ENCODE data around the gene PLXNB3.

Gene PLXNB3

GRCh38 chrX:153770601-153771414 lies 6.8 kb downstream of the PLXNB3 start:
- no peak for TF ChIP-seq POLR2A (IDR thresholded peaks at IDR 0.05; ENCODE audit: low read depth, low read length)
- FAIRE-seq: no peak
- no peak for DNase-seq (ENCODE audit: insufficient read length, low spot score)

- no peak for FAIRE-seq
- TF ChIP-seq POLR2A (IDR thresholded peaks at IDR 0.05; ENCODE audit: low read depth, low read length): no peak
- no peak for DNase-seq (ENCODE audit: insufficient read length, low spot score)
These were observed 7.6 kb downstream of the PLXNB3 start for GRCh38 chrX:153771415-153772315.

- FAIRE-seq (no peak), DNase-seq (ENCODE audit: insufficient read length, low spot score) (no peak)
- no peak for TF ChIP-seq POLR2A (IDR thresholded peaks at IDR 0.05; ENCODE audit: low read depth, low read length)
These were observed 8.5 kb downstream of the PLXNB3 start for GRCh38 chrX:153772316-153773217.

- TF ChIP-seq POLR2A (IDR thresholded peaks at IDR 0.05; ENCODE audit: low read depth, low read length): no peak
- no peak for DNase-seq (ENCODE audit: insufficient read length, low spot score)
- FAIRE-seq: no peak
These were observed 9.2 kb downstream of the PLXNB3 start for GRCh38 chrX:153773218-153773611.

- DNase-seq (ENCODE audit: insufficient read length, low spot score) (no peak), FAIRE-seq (no peak)
- no peak for TF ChIP-seq POLR2A (IDR thresholded peaks at IDR 0.05; ENCODE audit: low read depth, low read length)
These were observed 9.9 kb downstream of the PLXNB3 start for GRCh38 chrX:153773741-153774575.

- DNase-seq (ENCODE audit: insufficient read length, low spot score) (no peak), FAIRE-seq (no peak)
- TF ChIP-seq POLR2A (IDR thresholded peaks at IDR 0.05; ENCODE audit: low read depth, low read length): no peak
These were observed 10.7 kb downstream of the PLXNB3 start for GRCh38 chrX:153774576-153775292.

- TF ChIP-seq POLR2A (IDR thresholded peaks at IDR 0.05; ENCODE audit: low read depth, low read length): no peak
- no peak for DNase-seq (ENCODE audit: insufficient read length, low spot score)
- no peak for FAIRE-seq
These were observed 11.5 kb downstream of the PLXNB3 start for GRCh38 chrX:153775293-153776119.

GRCh38 chrX:153776120-153776599 lies 12.1 kb downstream of the PLXNB3 start:
- no peak for DNase-seq (ENCODE audit: insufficient read length, low spot score)
- FAIRE-seq: no peak
- no peak for TF ChIP-seq POLR2A (IDR thresholded peaks at IDR 0.05; ENCODE audit: low read depth, low read length)

GRCh38 chrX:153776611-153777045 lies 12.6 kb downstream of the PLXNB3 start:
- DNase-seq (ENCODE audit: insufficient read length, low spot score) (no peak), FAIRE-seq (no peak)
- TF ChIP-seq POLR2A (IDR thresholded peaks at IDR 0.05; ENCODE audit: low read depth, low read length): no peak

GRCh38 chrX:153777261-153778090 lies 13.4 kb downstream of the PLXNB3 start:
- no peak for FAIRE-seq
- DNase-seq (ENCODE audit: insufficient read length, low spot score): no peak
- TF ChIP-seq POLR2A (IDR thresholded peaks at IDR 0.05; ENCODE audit: low read depth, low read length): no peak
